Stimulated activated CD4-positive, alpha-beta T cell treated with anti-CD3 and anti-CD28 coated beads, Interleukin-4, amount 100 ng/mL, for 48 hours (primary cell): ENCODE data around the gene MAPKAP1.
A peak's percentile ranks its signal among the peaks of the same experiment; 100 is the strongest.

ENCODE experiments used
- DNase-seq, 2 donors: peaks; one replicate each; pipeline ENCODE4 v3.0.0-alpha.2; 2020; ENCODE audit warnings: low read depth in 2 of 2

The MAPKAP1 gene

GRCh38 chr9:125564631-125565030, 142.4 kb downstream of the MAPKAP1 start:
- DNase-seq: no peak

- no peak for DNase-seq
Measured at GRCh38 chr9:125561509-125562148, 145.4 kb downstream of the MAPKAP1 start.

- DNase-seq: no peak
Measured at GRCh38 chr9:125559894-125560293, 147.1 kb downstream of the MAPKAP1 start.

- DNase-seq: no peak
Measured at GRCh38 chr9:125559194-125559593, 147.8 kb downstream of the MAPKAP1 start.

GRCh38 chr9:125558453-125559092, 148.4 kb downstream of the MAPKAP1 start:
- peak; percentile 14 to 41 for DNase-seq

- DNase-seq: no peak
Measured at GRCh38 chr9:125556046-125556721, 150.8 kb downstream of the MAPKAP1 start.

GRCh38 chr9:125554726-125555125, 152.3 kb downstream of the MAPKAP1 start:
- DNase-seq: no peak

GRCh38 chr9:125551781-125552180, 155.2 kb downstream of the MAPKAP1 start:
- DNase-seq: no peak

GRCh38 chr9:125549891-125550885, 156.8 kb downstream of the MAPKAP1 start:
- no peak for DNase-seq

GRCh38 chr9:125549465-125549871, 157.5 kb downstream of the MAPKAP1 start:
- no peak for DNase-seq

GRCh38 chr9:125549039-125549438, 158.0 kb downstream of the MAPKAP1 start:
- no peak for DNase-seq

GRCh38 chr9:125548141-125548540, 158.9 kb downstream of the MAPKAP1 start:
- no peak for DNase-seq

- DNase-seq: no peak
Measured at GRCh38 chr9:125547368-125547767, 159.6 kb downstream of the MAPKAP1 start.

- DNase-seq: no peak
Measured at GRCh38 chr9:125545845-125546244, 161.2 kb downstream of the MAPKAP1 start.

- no peak for DNase-seq
Measured at GRCh38 chr9:125544988-125545651, 161.9 kb downstream of the MAPKAP1 start.

- DNase-seq: no peak
Measured at GRCh38 chr9:125544484-125544883, 162.5 kb downstream of the MAPKAP1 start.

GRCh38 chr9:125541840-125542243, 165.2 kb downstream of the MAPKAP1 start:
- DNase-seq: no peak

- DNase-seq: no peak
Measured at GRCh38 chr9:125540497-125540896, 166.5 kb downstream of the MAPKAP1 start.

- DNase-seq: no peak
Measured at GRCh38 chr9:125538092-125538473, 168.9 kb downstream of the MAPKAP1 start.

GRCh38 chr9:125537442-125538091, 169.4 kb downstream of the MAPKAP1 start:
- no peak for DNase-seq

GRCh38 chr9:125536776-125537175, 170.2 kb downstream of the MAPKAP1 start:
- no peak for DNase-seq
